Measurements from ENCODE around the gene SIPA1L3.

GRCh38 chr19:38206928-38207327 is 299.9 kb downstream of the SIPA1L3 start:
- no peak for TF ChIP-seq CTCF (conservative IDR thresholded peaks at IDR 0.05)
- TF ChIP-seq ZFX (IDR thresholded peaks at IDR 0.05) = no peak

All from C4-2B (cell line).